HG02870 (cell line): Measurements from ENCODE around the gene FN3K.

Source experiments
- ATAC-seq: cut with Tn5 transposase; IDR thresholded peaks from one replicate; pipeline ENCODE4 v1.9.1; 2021; ENCODE audit warnings: mild to moderate bottlenecking, moderate library complexity; ENCODE audit not compliant: unreplicated experiment

FN3K gene

GRCh38 chr17:82734987-82735866 is at the start of gene FN3K:
FN3K (plus strand) TSS chr17:82735615; CDS start chr17:82735637, 22 bp downstream.
- no peak for ATAC-seq

GRCh38 chr17:82686366-82687324 is 48.8 kb upstream of the FN3K start:
- ATAC-seq, result no peak

- no peak for ATAC-seq
These were observed 48.0 kb upstream of the FN3K start for GRCh38 chr17:82687375-82687861.

- ATAC-seq, result no peak
These were observed 47.5 kb upstream of the FN3K start for GRCh38 chr17:82687871-82688270.

GRCh38 chr17:82689077-82689476 is 46.3 kb upstream of the FN3K start:
- ATAC-seq, result no peak

- ATAC-seq, result no peak
These were observed 44.5 kb upstream of the FN3K start for GRCh38 chr17:82690786-82691489.

- no peak for ATAC-seq
These were observed 43.7 kb upstream of the FN3K start for GRCh38 chr17:82691714-82692113.

GRCh38 chr17:82692268-82692667 is 43.1 kb upstream of the FN3K start:
- ATAC-seq, result no peak

- ATAC-seq, result no peak
These were observed 42.1 kb upstream of the FN3K start for GRCh38 chr17:82693168-82693867.

GRCh38 chr17:82694647-82695046 is 40.8 kb upstream of the FN3K start:
- no peak for ATAC-seq

GRCh38 chr17:82696259-82696658 is 39.2 kb upstream of the FN3K start:
- ATAC-seq, result no peak

GRCh38 chr17:82696916-82697807 is 38.3 kb upstream of the FN3K start:
- no peak for ATAC-seq

GRCh38 chr17:82697808-82698064 is 37.7 kb upstream of the FN3K start:
- ATAC-seq, result no peak

GRCh38 chr17:82698065-82698973 is 37.1 kb upstream of the FN3K start, which contains the start of gene RAB40B:
RAB40B (minus strand) TSS chr17:82698698; CDS start chr17:82698596, 102 bp downstream.
- peak; percentile 95 for ATAC-seq

- ATAC-seq, result no peak
These were observed 36.4 kb upstream of the FN3K start for GRCh38 chr17:82698974-82699442.

- ATAC-seq, result no peak
These were observed 35.9 kb upstream of the FN3K start for GRCh38 chr17:82699551-82699950.

- ATAC-seq, result no peak
These were observed 33.0 kb upstream of the FN3K start for GRCh38 chr17:82702231-82702927.
